ENCODE measurements around the gene MTFP1. TPM values are rescaled to one million over a fixed set of nuclear protein-coding genes. Genes with fewer than 3 reads are reported as not detected.

MTFP1 gene
- total RNA-seq, 2 donors from 2014 or later: 42.4 to 51.3 TPM

GRCh38 chr22:30426388-30427353 is 1.1 kb downstream of the MTFP1 start:
- H3K27me3 Mint-ChIP-seq: no peaks in the 10 kb centered on the region
- ATAC-seq (replicated peaks): peak; percentile 44
- peaks cover 66% of the 10 kb centered on the region for H3K36me3 Mint-ChIP-seq (ENCODE audit: low read depth)

GRCh38 chr22:30427871-30428270 is 2.3 kb downstream of the MTFP1 start:
- H3K27ac Mint-ChIP-seq: peak overlapping the region; percentile 98
- peaks cover under 1% of the 10 kb centered on the region for H3K4me1 Mint-ChIP-seq
- peaks cover 54% of the 10 kb centered on the region for H3K36me3 Mint-ChIP-seq (ENCODE audit: low read depth)
- H3K27me3 Mint-ChIP-seq: no peaks in the 10 kb centered on the region
- no peak for ATAC-seq (replicated peaks)
- H3K9me3 Mint-ChIP-seq: no peaks in the 10 kb centered on the region
- H3K4me3 Mint-ChIP-seq: peak overlapping the region; percentile 88

More at GRCh38 chr22:30426388-30427353, 1.1 kb downstream of the MTFP1 start:
- Mint-ChIP-seq H3K9me3 (no peaks in the 10 kb centered on the region), H3K4me3 (peak overlapping the region; percentile 88), H3K27ac (peak overlapping the region; percentile 98), H3K4me1 (peaks cover 12% of the 10 kb centered on the region)

- no peak for ATAC-seq (replicated peaks)
These were observed 4.3 kb downstream of the MTFP1 start for GRCh38 chr22:30429887-30430286.

GRCh38 chr22:30430933-30431332 is 5.4 kb downstream of the MTFP1 start:
- Mint-ChIP-seq H3K9me3 (peaks cover 11% of the 10 kb centered on the region), H3K4me3 (no peak overlapping the region), H3K27ac (no peak overlapping the region), H3K27me3 (no peaks in the 10 kb centered on the region), H3K36me3 (ENCODE audit: low read depth) (peaks cover 41% of the 10 kb centered on the region), H3K4me1 (peaks cover 14% of the 10 kb centered on the region)
- ATAC-seq (replicated peaks): no peak

More at GRCh38 chr22:30429887-30430286, 4.3 kb downstream of the MTFP1 start:
- H3K4me3 Mint-ChIP-seq: no peak overlapping the region
- peaks cover 41% of the 10 kb centered on the region for H3K36me3 Mint-ChIP-seq (ENCODE audit: low read depth)
- peaks cover 4% of the 10 kb centered on the region for H3K9me3 Mint-ChIP-seq
- H3K4me1 Mint-ChIP-seq: peaks cover 5% of the 10 kb centered on the region
- H3K27ac Mint-ChIP-seq: no peak overlapping the region
- no peaks in the 10 kb centered on the region for H3K27me3 Mint-ChIP-seq

- Mint-ChIP-seq H3K27me3 (peaks cover 2% of the 10 kb centered on the region), H3K9me3 (peaks cover 16% of the 10 kb centered on the region), H3K4me1 (peaks cover 15% of the 10 kb centered on the region), H3K36me3 (ENCODE audit: low read depth) (peaks cover 30% of the 10 kb centered on the region), H3K4me3 (no peak overlapping the region), H3K27ac (no peak overlapping the region)
- no peak for ATAC-seq (replicated peaks)
These were observed 6.5 kb downstream of the MTFP1 start for GRCh38 chr22:30432096-30432495.

GRCh38 chr22:30432520-30432919 is 7.0 kb downstream of the MTFP1 start:
- Mint-ChIP-seq H3K27me3 (peaks cover 3% of the 10 kb centered on the region), H3K4me1 (peaks cover 15% of the 10 kb centered on the region), H3K9me3 (peaks cover 17% of the 10 kb centered on the region), H3K27ac (no peak overlapping the region), H3K4me3 (no peak overlapping the region), H3K36me3 (ENCODE audit: low read depth) (peaks cover 26% of the 10 kb centered on the region)
- no peak for ATAC-seq (replicated peaks)

GRCh38 chr22:30433227-30433626 is 7.7 kb downstream of the MTFP1 start:
- H3K27me3 Mint-ChIP-seq: peaks cover 5% of the 10 kb centered on the region
- ATAC-seq (replicated peaks): no peak
- peaks cover 19% of the 10 kb centered on the region for H3K36me3 Mint-ChIP-seq (ENCODE audit: low read depth)
- peaks cover 17% of the 10 kb centered on the region for H3K9me3 Mint-ChIP-seq
- H3K27ac Mint-ChIP-seq: no peak overlapping the region
- H3K4me3 Mint-ChIP-seq: no peak overlapping the region
- H3K4me1 Mint-ChIP-seq: peaks cover 15% of the 10 kb centered on the region

- H3K4me1 Mint-ChIP-seq: peaks cover 15% of the 10 kb centered on the region
- H3K27ac Mint-ChIP-seq: peak overlapping the region; percentile 95
- peaks cover 10% of the 10 kb centered on the region for H3K27me3 Mint-ChIP-seq
- peak overlapping the region; percentile 95 for H3K4me3 Mint-ChIP-seq
- peaks cover 17% of the 10 kb centered on the region for H3K9me3 Mint-ChIP-seq
- ATAC-seq (replicated peaks): peak; percentile 62
- peaks cover 14% of the 10 kb centered on the region for H3K36me3 Mint-ChIP-seq (ENCODE audit: low read depth)
These were observed 8.2 kb downstream of the MTFP1 start for GRCh38 chr22:30433773-30434172.

GRCh38 chr22:30434843-30435242 is 9.3 kb downstream of the MTFP1 start:
- H3K27ac Mint-ChIP-seq: peak overlapping the region; percentile 95
- no peak for ATAC-seq (replicated peaks)
- H3K27me3 Mint-ChIP-seq: peaks cover 11% of the 10 kb centered on the region
- H3K9me3 Mint-ChIP-seq: peaks cover 17% of the 10 kb centered on the region
- peaks cover 9% of the 10 kb centered on the region for H3K36me3 Mint-ChIP-seq (ENCODE audit: low read depth)
- peaks cover 15% of the 10 kb centered on the region for H3K4me1 Mint-ChIP-seq
- peak overlapping the region; percentile 95 for H3K4me3 Mint-ChIP-seq

GRCh38 chr22:30435674-30436126 is 10.1 kb downstream of the MTFP1 start:
- H3K27ac Mint-ChIP-seq: peak overlapping the region; percentile 95
- peaks cover 18% of the 10 kb centered on the region for H3K27me3 Mint-ChIP-seq
- peak overlapping the region; percentile 95 for H3K4me3 Mint-ChIP-seq
- H3K9me3 Mint-ChIP-seq: peaks cover 17% of the 10 kb centered on the region
- H3K4me1 Mint-ChIP-seq: peaks cover 15% of the 10 kb centered on the region
- peak; percentile 71 for ATAC-seq (replicated peaks)
- peaks cover 9% of the 10 kb centered on the region for H3K36me3 Mint-ChIP-seq (ENCODE audit: low read depth)

GRCh38 chr22:30436196-30436595 is 10.6 kb downstream of the MTFP1 start:
- Mint-ChIP-seq H3K27ac (peak overlapping the region; percentile 95), H3K9me3 (peaks cover 17% of the 10 kb centered on the region), H3K27me3 (peaks cover 22% of the 10 kb centered on the region), H3K4me3 (peak overlapping the region; percentile 95), H3K36me3 (ENCODE audit: low read depth) (peaks cover 9% of the 10 kb centered on the region), H3K4me1 (peaks cover 15% of the 10 kb centered on the region)
- ATAC-seq (replicated peaks): no peak

GRCh38 chr22:30438559-30438958 is 13.0 kb downstream of the MTFP1 start:
- no peak for ATAC-seq (replicated peaks)
- H3K4me1 Mint-ChIP-seq: peaks cover 21% of the 10 kb centered on the region
- H3K4me3 Mint-ChIP-seq: no peak overlapping the region
- H3K27me3 Mint-ChIP-seq: peaks cover 23% of the 10 kb centered on the region
- peaks cover 16% of the 10 kb centered on the region for H3K36me3 Mint-ChIP-seq (ENCODE audit: low read depth)
- peaks cover 17% of the 10 kb centered on the region for H3K9me3 Mint-ChIP-seq
- H3K27ac Mint-ChIP-seq: no peak overlapping the region

GRCh38 chr22:30439226-30439625 is 13.7 kb downstream of the MTFP1 start:
- no peak overlapping the region for H3K27ac Mint-ChIP-seq
- peaks cover 23% of the 10 kb centered on the region for H3K27me3 Mint-ChIP-seq
- H3K36me3 Mint-ChIP-seq (ENCODE audit: low read depth): peaks cover 16% of the 10 kb centered on the region
- H3K4me3 Mint-ChIP-seq: no peak overlapping the region
- no peak for ATAC-seq (replicated peaks)
- H3K4me1 Mint-ChIP-seq: peaks cover 21% of the 10 kb centered on the region
- peaks cover 17% of the 10 kb centered on the region for H3K9me3 Mint-ChIP-seq

GRCh38 chr22:30439836-30440235 is 14.3 kb downstream of the MTFP1 start:
- Mint-ChIP-seq H3K4me1 (peaks cover 17% of the 10 kb centered on the region), H3K4me3 (no peak overlapping the region), H3K36me3 (ENCODE audit: low read depth) (peaks cover 16% of the 10 kb centered on the region), H3K27ac (no peak overlapping the region), H3K9me3 (peaks cover 13% of the 10 kb centered on the region), H3K27me3 (peaks cover 23% of the 10 kb centered on the region)
- ATAC-seq (replicated peaks): no peak

- H3K27me3 Mint-ChIP-seq: peaks cover 29% of the 10 kb centered on the region
- peaks cover 6% of the 10 kb centered on the region for H3K36me3 Mint-ChIP-seq (ENCODE audit: low read depth)
- no peak overlapping the region for H3K4me3 Mint-ChIP-seq
- no peak overlapping the region for H3K27ac Mint-ChIP-seq
- no peak for ATAC-seq (replicated peaks)
- H3K4me1 Mint-ChIP-seq: peaks cover 6% of the 10 kb centered on the region
- H3K9me3 Mint-ChIP-seq: peaks cover 4% of the 10 kb centered on the region
These were observed 15.5 kb downstream of the MTFP1 start for GRCh38 chr22:30441088-30441487.

All from activated T-helper 17 cell treated with anti-CD3 and anti-CD28 coated beads, Interleukin-2, amount 50 U/mL, for 72 hours (primary cell).